HG02973 (cell line): ENCODE measurements around the gene C2orf92.

Experiments used
- ATAC-seq: cut with Tn5 transposase; IDR thresholded peaks from one replicate; pipeline ENCODE4 v1.9.1; 2021; ENCODE audit warnings: moderate library complexity; ENCODE audit not compliant: unreplicated experiment

Gene C2orf92

GRCh38 chr2:97712693-97713295 is 43.3 kb downstream of the C2orf92 start:
- no peak for ATAC-seq

- ATAC-seq = no peak
These were observed 44.0 kb downstream of the C2orf92 start, which contains the start of gene ZAP70 for GRCh38 chr2:97713296-97714083. Gene ZAP70, plus strand, starts transcription at chr2:97713576. Its CDS starts 10,461 bp downstream, at chr2:97724037.

- no peak for ATAC-seq
These were observed 44.8 kb downstream of the C2orf92 start for GRCh38 chr2:97714084-97714949.

GRCh38 chr2:97714950-97715652 is 45.6 kb downstream of the C2orf92 start:
- ATAC-seq = no peak

- no peak for ATAC-seq
These were observed 46.6 kb downstream of the C2orf92 start for GRCh38 chr2:97715951-97716694.

GRCh38 chr2:97716695-97717612 is 47.4 kb downstream of the C2orf92 start:
- ATAC-seq = no peak

- ATAC-seq = no peak
These were observed 48.1 kb downstream of the C2orf92 start for GRCh38 chr2:97717613-97717995.

GRCh38 chr2:97718051-97718882 is 48.8 kb downstream of the C2orf92 start:
- no peak for ATAC-seq

GRCh38 chr2:97718942-97719341 is 49.4 kb downstream of the C2orf92 start:
- no peak for ATAC-seq

- ATAC-seq = no peak
These were observed 50.0 kb downstream of the C2orf92 start for GRCh38 chr2:97719362-97720155.

GRCh38 chr2:97720746-97721145 is 51.2 kb downstream of the C2orf92 start:
- no peak for ATAC-seq

GRCh38 chr2:97722227-97722626 is 52.7 kb downstream of the C2orf92 start:
- no peak for ATAC-seq

GRCh38 chr2:97723156-97724072 is 53.9 kb downstream of the C2orf92 start:
- no peak for ATAC-seq

- ATAC-seq = no peak
These were observed 54.5 kb downstream of the C2orf92 start for GRCh38 chr2:97724073-97724410.

- no peak for ATAC-seq
These were observed 55.0 kb downstream of the C2orf92 start for GRCh38 chr2:97724501-97724900.

GRCh38 chr2:97724946-97725688 is 55.6 kb downstream of the C2orf92 start:
- ATAC-seq = no peak
